H9 (cell line): ENCODE data around the gene DCAF5. TPM values are rescaled to one million over a fixed set of nuclear protein-coding genes. Genes with fewer than 3 reads are reported as not detected.

Experiments used
- DNase-seq: peaks from one replicate; pipeline ENCODE4 v3.0.0-alpha.2; 2017
- H2AFZ ChIP-seq: one replicate; pipeline ENCODE4 v1.6.1; 2013; ENCODE audit warnings: mild to moderate bottlenecking, low read length, control low read depth, moderate library complexity
- H2AK5ac ChIP-seq: 2 replicates; pipeline ENCODE4 v1.6.1; 2013; ENCODE audit warnings: low read length, control low read depth, mixed read lengths; ENCODE audit not compliant: insufficient read length
- H2BK120ac ChIP-seq: one replicate; pipeline ENCODE4 v1.6.1; 2013; ENCODE audit warnings: low read depth, mild to moderate bottlenecking, low read length, control low read depth, inconsistent platforms; ENCODE audit not compliant: poor library complexity, severe bottlenecking
- H2BK12ac ChIP-seq: 2 replicates; pipeline ENCODE4 v1.6.1; 2013; ENCODE audit warnings: low read length, control low read depth, mixed read lengths, low read depth; ENCODE audit not compliant: insufficient read length
- H2BK15ac ChIP-seq: 2 replicates; pipeline ENCODE4 v1.6.1; 2013; ENCODE audit warnings: low read depth, low read length, control low read depth
- H2BK20ac ChIP-seq: one replicate; pipeline ENCODE4 v1.6.1; 2013; ENCODE audit warnings: low read depth, mild to moderate bottlenecking, low read length, control low read depth, inconsistent platforms; ENCODE audit not compliant: poor library complexity, severe bottlenecking
- H2BK5ac ChIP-seq: 2 replicates; pipeline ENCODE4 v1.6.1; 2013; ENCODE audit warnings: low read length, control low read depth, mixed read lengths; ENCODE audit not compliant: insufficient read length
- H3K14ac ChIP-seq: 2 replicates; pipeline ENCODE4 v1.6.1; 2013; ENCODE audit warnings: low read length, control low read depth; ENCODE audit not compliant: insufficient read depth
- H3K18ac ChIP-seq: 2 replicates; pipeline ENCODE4 v1.6.1; 2013; ENCODE audit warnings: low read depth, mild to moderate bottlenecking, mixed read lengths, low read length, control low read depth; ENCODE audit not compliant: insufficient read length
- H3K23ac ChIP-seq: 2 replicates; pipeline ENCODE4 v1.6.1; 2013; ENCODE audit warnings: low read length, control low read depth, mixed read lengths, low read depth; ENCODE audit not compliant: insufficient read length
- H3K23me2 ChIP-seq: 2 replicates; pipeline ENCODE4 v1.6.1; 2013; ENCODE audit warnings: low read depth, mild to moderate bottlenecking, mixed read lengths, low read length, control low read depth; ENCODE audit not compliant: insufficient read length, poor library complexity, severe bottlenecking
- H3K27ac ChIP-seq: 2 replicates; pipeline ENCODE4 v1.5.1; 2013; ENCODE audit warnings: low read length, control low read depth, mixed read lengths, low read depth; ENCODE audit not compliant: insufficient read length
- H3K27me3 ChIP-seq: 2 replicates; pipeline ENCODE4 v1.6.1; 2013; ENCODE audit warnings: low read length, control low read depth, inconsistent platforms; ENCODE audit not compliant: insufficient read depth
- H3K4ac ChIP-seq: 2 replicates; pipeline ENCODE4 v1.6.1; 2013; ENCODE audit warnings: low read depth, mild to moderate bottlenecking, control low read depth, inconsistent platforms, low read length, moderate library complexity
- H3K4me1 ChIP-seq: 2 replicates; pipeline ENCODE4 v1.6.1; 2013; ENCODE audit warnings: low read length, control low read depth, inconsistent platforms; ENCODE audit not compliant: insufficient read depth
- H3K4me2 ChIP-seq: 2 replicates; pipeline ENCODE4 v1.6.1; 2013; ENCODE audit warnings: low read length, control low read depth, mixed read lengths; ENCODE audit not compliant: insufficient read length, insufficient read depth
- H3K56ac ChIP-seq: 2 replicates; pipeline ENCODE4 v1.6.1; 2013; ENCODE audit warnings: low read depth, mild to moderate bottlenecking, mixed read lengths, low read length, control low read depth; ENCODE audit not compliant: insufficient read length
- H3K79me1 ChIP-seq: 2 replicates; pipeline ENCODE4 v1.6.1; 2013; ENCODE audit warnings: low read depth, mild to moderate bottlenecking, moderate library complexity, low read length, control low read depth, inconsistent platforms; ENCODE audit not compliant: insufficient read depth, poor library complexity, severe bottlenecking
- H3K79me2 ChIP-seq: 2 replicates; pipeline ENCODE4 v1.6.1; 2013; ENCODE audit warnings: low read length, control low read depth, inconsistent platforms; ENCODE audit not compliant: insufficient read depth
- H3K9ac ChIP-seq: 2 replicates; pipeline ENCODE4 v1.6.1; 2013; ENCODE audit warnings: low read length, control low read depth, mixed read lengths; ENCODE audit not compliant: insufficient read length; ENCODE audit errors: extremely low read depth
- H3K9me3 ChIP-seq: one replicate; pipeline ENCODE4 v1.6.1; 2013; ENCODE audit warnings: low read depth, low read length, inconsistent platforms; ENCODE audit not compliant: control insufficient read depth
- H3T11ph ChIP-seq: one replicate; pipeline ENCODE4 v1.6.1; 2013; ENCODE audit warnings: mild to moderate bottlenecking, low read length, control low read depth, inconsistent platforms
- H4K20me1 ChIP-seq: one replicate; pipeline ENCODE4 v1.6.1; 2013; ENCODE audit not compliant: control insufficient read depth, insufficient read length, insufficient read depth
- H4K5ac ChIP-seq: 2 replicates; pipeline ENCODE4 v1.6.1; 2013; ENCODE audit warnings: low read depth, mild to moderate bottlenecking, mixed read lengths, low read length, control low read depth; ENCODE audit not compliant: insufficient read length
- H4K8ac ChIP-seq: replicated peaks from 2 replicates; pipeline ENCODE4 v1.6.1; 2013; ENCODE audit warnings: low read length, control low read depth, mixed read lengths, low read depth; ENCODE audit not compliant: insufficient read length
- H4K91ac ChIP-seq: 2 replicates; pipeline ENCODE4 v1.6.1; 2013; ENCODE audit warnings: low read depth, mild to moderate bottlenecking, moderate library complexity, mixed read lengths, low read length, control low read depth; ENCODE audit not compliant: insufficient read length
- H3K27ac Mint-ChIP-seq, 3 experiments: 2 replicates in 2 of 3; 3 replicates in 1 of 3; pipeline ENCODE4 v1.8.0; 2020 to 2021; ENCODE audit warnings: mixed read lengths in 3 of 3, mild to moderate bottlenecking in 1 of 3, moderate library complexity in 1 of 3
- H3K27me3 Mint-ChIP-seq: 2 replicates; pipeline ENCODE4 v1.8.0; 2021; ENCODE audit warnings: low read depth, mild to moderate bottlenecking, moderate library complexity, mixed read lengths
- H3K36me3 Mint-ChIP-seq, 3 experiments: 2 replicates in 2 of 3; 3 replicates in 1 of 3; pipeline ENCODE4 v1.8.0; 2020 to 2021; ENCODE audit warnings: low read depth in 3 of 3, mixed read lengths in 3 of 3; ENCODE audit not compliant: insufficient read depth in 1 of 3
- H3K4me1 Mint-ChIP-seq, 2 experiments: 2 replicates each; pipeline ENCODE4 v1.8.0; 2020; ENCODE audit warnings: mixed read lengths in 2 of 2
- H3K4me3 Mint-ChIP-seq, 2 experiments: 2 replicates in 1 of 2; 3 replicates in 1 of 2; pipeline ENCODE4 v1.8.0; 2020 to 2021; ENCODE audit warnings: mild to moderate bottlenecking in 2 of 2, mixed read lengths in 2 of 2, moderate library complexity in 1 of 2
- H3K9me3 Mint-ChIP-seq, 2 experiments: 2 replicates in 1 of 2; 3 replicates in 1 of 2; pipeline ENCODE4 v1.8.0; 2020; ENCODE audit warnings: mild to moderate bottlenecking in 2 of 2, mixed read lengths in 2 of 2, moderate library complexity in 1 of 2
- WGBS: extraction: QIAGEN DNeasy Blood & Tissue Kit; methylation state at CpG from one replicate; pipeline ENCODE4 v1.1.7; 2013; ENCODE audit warnings: missing lambda C conversion rate, low lambda C conversion rate, mixed read lengths; ENCODE audit not compliant: insufficient read length; ENCODE audit errors: extremely low coverage; 5-methylcytosine and 5-hydroxymethylcytosine counted together
- total RNA-seq: library from RNA; stranded (reverse); gene quantifications from 2 replicates; pipeline ENCODE4 v1.2.1, GENCODE V29; 2021
- TF ChIP-seq, protein P1 (sequence below): fragments of 200-600 bp; sonication (generic); conservative IDR thresholded peaks from 3 replicates; pipeline ENCODE4 v1.8.0; 2021; ENCODE audit warnings: antibody characterized with exemption, mild to moderate bottlenecking

The DCAF5 gene
- total RNA-seq, 1 experiment from 2014 or later, result 31.4 TPM

- no peak overlapping the region for H2AFZ ChIP-seq
- no peak overlapping the region for H3K23ac ChIP-seq
- H3K79me2 ChIP-seq, result no peaks in the 10 kb centered on the region
- no peak overlapping the region for H2BK120ac ChIP-seq
- no peak overlapping the region for H2AK5ac ChIP-seq
- no peaks in the 10 kb centered on the region for H3K27me3 ChIP-seq
- no peaks in the 10 kb centered on the region for H3K9me3 ChIP-seq
- H2BK15ac ChIP-seq, result no peak overlapping the region
- TF ChIP-seq, protein P1, sequence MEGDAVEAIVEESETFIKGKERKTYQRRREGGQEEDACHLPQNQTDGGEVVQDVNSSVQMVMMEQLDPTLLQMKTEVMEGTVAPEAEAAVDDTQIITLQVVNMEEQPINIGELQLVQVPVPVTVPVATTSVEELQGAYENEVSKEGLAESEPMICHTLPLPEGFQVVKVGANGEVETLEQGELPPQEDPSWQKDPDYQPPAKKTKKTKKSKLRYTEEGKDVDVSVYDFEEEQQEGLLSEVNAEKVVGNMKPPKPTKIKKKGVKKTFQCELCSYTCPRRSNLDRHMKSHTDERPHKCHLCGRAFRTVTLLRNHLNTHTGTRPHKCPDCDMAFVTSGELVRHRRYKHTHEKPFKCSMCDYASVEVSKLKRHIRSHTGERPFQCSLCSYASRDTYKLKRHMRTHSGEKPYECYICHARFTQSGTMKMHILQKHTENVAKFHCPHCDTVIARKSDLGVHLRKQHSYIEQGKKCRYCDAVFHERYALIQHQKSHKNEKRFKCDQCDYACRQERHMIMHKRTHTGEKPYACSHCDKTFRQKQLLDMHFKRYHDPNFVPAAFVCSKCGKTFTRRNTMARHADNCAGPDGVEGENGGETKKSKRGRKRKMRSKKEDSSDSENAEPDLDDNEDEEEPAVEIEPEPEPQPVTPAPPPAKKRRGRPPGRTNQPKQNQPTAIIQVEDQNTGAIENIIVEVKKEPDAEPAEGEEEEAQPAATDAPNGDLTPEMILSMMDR, result peak; percentile 70
- H4K5ac ChIP-seq, result no peak overlapping the region
- H3K4me1 Mint-ChIP-seq, result peaks cover 14 to 25% of the 10 kb centered on the region in 2 experiments
- H3K79me1 ChIP-seq, result no peaks in the 10 kb centered on the region
- peak overlapping the region in 1 of 3 experiments; percentile 73; a peak in 2 of 7 replicates for H3K27ac Mint-ChIP-seq
- H3K14ac ChIP-seq, result no peak overlapping the region
- no peaks in the 10 kb centered on the region for H3K27me3 Mint-ChIP-seq
- no peak overlapping the region for H3K56ac ChIP-seq
- no peaks in the 10 kb centered on the region for H4K20me1 ChIP-seq
- no peak overlapping the region for H3K27ac ChIP-seq
- no peak for DNase-seq
- no peak overlapping the region for H4K8ac ChIP-seq
- no peak overlapping the region for H3K4me2 ChIP-seq
- no peaks in the 10 kb centered on the region for H3K9me3 Mint-ChIP-seq
- H2BK12ac ChIP-seq, result no peak overlapping the region
- H3K4me1 ChIP-seq, result no peaks in the 10 kb centered on the region; the same call in 1 of the 2 replicates
- H3K23me2 ChIP-seq, result no peaks in the 10 kb centered on the region
- H3K9ac ChIP-seq, result no peak overlapping the region
- WGBS, result no CpG with 5 or more reads among the region's 4 CpGs
- H3K4me3 Mint-ChIP-seq, result no peak overlapping the region
- no peak overlapping the region for H3K18ac ChIP-seq
- H2BK5ac ChIP-seq, result no peak overlapping the region
- H4K91ac ChIP-seq, result no peak overlapping the region
- H3K36me3 Mint-ChIP-seq, result peaks cover 0 to 4% (median 2%) of the 10 kb centered on the region in 3 experiments; a peak in 4 of 7 replicates
- no peak overlapping the region for H2BK20ac ChIP-seq
- H3K4ac ChIP-seq, result no peak overlapping the region
- H3T11ph ChIP-seq, result no peak overlapping the region
These were observed 51.5 kb downstream of the DCAF5 start for GRCh38 chr14:69101331-69101826.
